Loucy (cell line): ENCODE results near the gene LORICRIN.

Experiments
- CTCF ChIP-seq: fragments of 200-600 bp; sonication (generic); conservative IDR thresholded peaks from 2 replicates; pipeline ENCODE4 v1.5.1; 2014; ENCODE audit warnings: mild to moderate bottlenecking, antibody characterized with exemption, low read length
- EZH2phosphoT487 ChIP-seq: fragments of 200-600 bp; IDR thresholded peaks from 2 replicates; pipeline ENCODE4 v1.6.1; 2018; ENCODE audit warnings: antibody characterized with exemption, mild to moderate bottlenecking, moderate library complexity, borderline replicate concordance

GRCh38 chr1:153261281-153262069, 2.0 kb downstream of the LORICRIN start:
- TF ChIP-seq CTCF = no peak
- no peak for TF ChIP-seq EZH2phosphoT487
